ENCODE data around the gene C5orf63. TPM values are rescaled to one million over a fixed set of nuclear protein-coding genes. Genes with fewer than 3 reads are reported as not detected.
A peak's percentile ranks its signal among the peaks of the same experiment; 100 is the strongest.

The C5orf63 gene
- total RNA-seq, 1 donor from 2014 or later: 2.3 TPM

GRCh38 chr5:127101533-127101932, 28.2 kb upstream of the C5orf63 start:
- DNase-seq (ENCODE audit: low read depth, low spot score): no peak
- peaks cover 6% of the 10 kb centered on the region for H3K9me3 Mint-ChIP-seq
- no peak for TF ChIP-seq CTCF (conservative IDR thresholded peaks at IDR 0.05)
- no peak overlapping the region for H3K4me3 Mint-ChIP-seq
- H3K27ac Mint-ChIP-seq (ENCODE audit: unreplicated experiment): no peak overlapping the region
- no peaks in the 10 kb centered on the region for H3K36me3 Mint-ChIP-seq (ENCODE audit: low read depth)
- peaks cover 18% of the 10 kb centered on the region for H3K4me1 Mint-ChIP-seq
- H3K27me3 Mint-ChIP-seq (ENCODE audit: low read depth): no peaks in the 10 kb centered on the region

- no peak for DNase-seq (ENCODE audit: low read depth, low spot score)
- Mint-ChIP-seq H3K36me3 (ENCODE audit: low read depth) (no peaks in the 10 kb centered on the region), H3K4me1 (peaks cover 42% of the 10 kb centered on the region), H3K4me3 (no peak overlapping the region), H3K9me3 (peaks cover 2% of the 10 kb centered on the region), H3K27me3 (ENCODE audit: low read depth) (no peaks in the 10 kb centered on the region), H3K27ac (ENCODE audit: unreplicated experiment) (no peak overlapping the region)
- TF ChIP-seq CTCF (conservative IDR thresholded peaks at IDR 0.05): no peak
Measured at GRCh38 chr5:127098241-127098640, 24.9 kb upstream of the C5orf63 start.

GRCh38 chr5:127097278-127097677, 24.0 kb upstream of the C5orf63 start:
- H3K4me1 Mint-ChIP-seq: peaks cover 49% of the 10 kb centered on the region
- no peak for DNase-seq (ENCODE audit: low read depth, low spot score)
- peaks cover under 1% of the 10 kb centered on the region for H3K9me3 Mint-ChIP-seq
- TF ChIP-seq CTCF (conservative IDR thresholded peaks at IDR 0.05): no peak
- H3K27me3 Mint-ChIP-seq (ENCODE audit: low read depth): no peaks in the 10 kb centered on the region
- peak overlapping the region; percentile 15 for H3K27ac Mint-ChIP-seq (ENCODE audit: unreplicated experiment)
- no peak overlapping the region for H3K4me3 Mint-ChIP-seq
- no peaks in the 10 kb centered on the region for H3K36me3 Mint-ChIP-seq (ENCODE audit: low read depth)

- H3K4me3 Mint-ChIP-seq: no peak overlapping the region
- DNase-seq (ENCODE audit: low read depth, low spot score): no peak
- H3K27me3 Mint-ChIP-seq (ENCODE audit: low read depth): no peaks in the 10 kb centered on the region
- no peaks in the 10 kb centered on the region for H3K9me3 Mint-ChIP-seq
- no peaks in the 10 kb centered on the region for H3K36me3 Mint-ChIP-seq (ENCODE audit: low read depth)
- H3K4me1 Mint-ChIP-seq: peaks cover 52% of the 10 kb centered on the region
- TF ChIP-seq CTCF (conservative IDR thresholded peaks at IDR 0.05): no peak
- H3K27ac Mint-ChIP-seq (ENCODE audit: unreplicated experiment): no peak overlapping the region
Measured at GRCh38 chr5:127096328-127096993, 23.2 kb upstream of the C5orf63 start.

- H3K36me3 Mint-ChIP-seq (ENCODE audit: low read depth): no peaks in the 10 kb centered on the region
- DNase-seq (ENCODE audit: low read depth, low spot score): no peak
- no peak for TF ChIP-seq CTCF (conservative IDR thresholded peaks at IDR 0.05)
- H3K4me3 Mint-ChIP-seq: peak overlapping the region; percentile 4
- H3K27me3 Mint-ChIP-seq (ENCODE audit: low read depth): no peaks in the 10 kb centered on the region
- H3K4me1 Mint-ChIP-seq: peaks cover 46% of the 10 kb centered on the region
- no peak overlapping the region for H3K27ac Mint-ChIP-seq (ENCODE audit: unreplicated experiment)
- no peaks in the 10 kb centered on the region for H3K9me3 Mint-ChIP-seq
Measured at GRCh38 chr5:127094161-127094814, 21.0 kb upstream of the C5orf63 start.
